ENCODE data around the gene UBA52. TPM values are rescaled to one million over a fixed set of nuclear protein-coding genes. Genes with fewer than 3 reads are reported as not detected.
A peak's percentile ranks its signal among the peaks of the same experiment; 100 is the strongest.

Gene UBA52
- total RNA-seq, 1 donor from 2014 or later: 586 TPM

DNA sequence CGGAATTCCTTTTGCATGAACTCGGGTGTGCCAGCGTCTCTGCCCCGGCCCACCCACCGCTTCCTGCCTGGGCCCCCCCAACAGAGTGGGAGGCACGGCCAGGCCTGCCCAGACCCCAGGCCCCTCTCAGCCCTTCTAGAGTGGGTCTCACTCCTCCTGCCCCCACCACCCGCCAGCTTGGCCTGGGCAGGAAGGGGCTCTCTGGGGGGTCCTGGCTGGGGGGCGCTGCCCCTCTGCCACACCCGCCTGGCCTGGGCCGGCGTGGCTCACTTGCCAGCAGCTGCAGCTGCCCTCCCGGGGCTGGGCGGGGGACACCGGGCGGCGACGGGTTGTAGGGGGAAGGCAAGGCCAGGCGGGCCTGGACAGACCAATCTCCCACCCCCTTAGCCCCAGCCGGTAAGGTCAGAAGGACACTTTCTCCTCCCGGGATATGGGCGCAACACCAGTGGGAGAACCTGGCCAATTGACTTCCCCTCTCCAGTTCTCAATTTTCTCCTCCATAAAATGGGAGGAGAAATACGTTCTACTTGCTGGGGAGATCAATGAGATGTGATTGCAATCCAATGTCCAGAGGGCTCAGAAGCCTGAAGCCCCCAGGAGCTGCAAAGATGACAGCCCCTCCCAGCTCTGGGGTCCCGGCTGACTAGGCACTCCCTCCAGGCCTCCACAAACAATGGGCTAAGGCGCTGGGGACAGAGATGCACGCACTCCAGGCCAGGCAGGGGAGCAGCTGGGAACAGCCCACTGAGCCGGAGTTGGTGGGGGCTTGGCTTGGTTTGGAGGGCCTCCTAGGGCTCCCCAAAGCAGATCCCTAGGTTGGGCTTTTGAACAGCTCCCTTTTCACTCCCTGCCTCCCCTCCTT is 32.5 kb downstream of the UBA52 start:
- peaks cover 16% of the 10 kb centered on the region for H3K27me3 ChIP-seq (ENCODE audit: control insufficient read depth, insufficient read depth, low read length)
- no peaks in the 10 kb centered on the region for H3K36me3 ChIP-seq (ENCODE audit: control insufficient read depth, insufficient read depth, low read length)
- DNase-seq (ENCODE audit: low read depth) (no peak), FAIRE-seq (no peak)
- TF ChIP-seq CTCF (IDR thresholded peaks at IDR 0.05; ENCODE audit: insufficient read depth, low read length, severe bottlenecking): no peak
- H3K4me3 ChIP-seq (ENCODE audit: low read depth, low read length): no peak overlapping the region

GRCh38 chr19:18604820-18605159 is 33.1 kb downstream of the UBA52 start:
- FAIRE-seq (no peak), DNase-seq (ENCODE audit: low read depth) (no peak)
- Histone ChIP-seq H3K36me3 (ENCODE audit: control insufficient read depth, insufficient read depth, low read length) (no peaks in the 10 kb centered on the region), H3K27me3 (ENCODE audit: control insufficient read depth, insufficient read depth, low read length) (peaks cover 19% of the 10 kb centered on the region), H3K4me3 (ENCODE audit: low read depth, low read length) (no peak overlapping the region)
- no peak for TF ChIP-seq CTCF (IDR thresholded peaks at IDR 0.05; ENCODE audit: insufficient read depth, low read length, severe bottlenecking)

- FAIRE-seq (no peak), DNase-seq (ENCODE audit: low read depth) (no peak)
- H3K27me3 ChIP-seq (ENCODE audit: control insufficient read depth, insufficient read depth, low read length): peaks cover 22% of the 10 kb centered on the region
- H3K4me3 ChIP-seq (ENCODE audit: low read depth, low read length): no peak overlapping the region
- no peaks in the 10 kb centered on the region for H3K36me3 ChIP-seq (ENCODE audit: control insufficient read depth, insufficient read depth, low read length)
- TF ChIP-seq CTCF (IDR thresholded peaks at IDR 0.05; ENCODE audit: insufficient read depth, low read length, severe bottlenecking): no peak
Measured at GRCh38 chr19:18605196-18605545, 33.5 kb downstream of the UBA52 start.

GRCh38 chr19:18605546-18606280 is 34.1 kb downstream of the UBA52 start:
- FAIRE-seq: no peak
- no peak for DNase-seq (ENCODE audit: low read depth)
- no peak for TF ChIP-seq CTCF (IDR thresholded peaks at IDR 0.05; ENCODE audit: insufficient read depth, low read length, severe bottlenecking)
- Histone ChIP-seq H3K4me3 (ENCODE audit: low read depth, low read length) (no peak overlapping the region), H3K36me3 (ENCODE audit: control insufficient read depth, insufficient read depth, low read length) (no peaks in the 10 kb centered on the region), H3K27me3 (ENCODE audit: control insufficient read depth, insufficient read depth, low read length) (peaks cover 26% of the 10 kb centered on the region)

DNA sequence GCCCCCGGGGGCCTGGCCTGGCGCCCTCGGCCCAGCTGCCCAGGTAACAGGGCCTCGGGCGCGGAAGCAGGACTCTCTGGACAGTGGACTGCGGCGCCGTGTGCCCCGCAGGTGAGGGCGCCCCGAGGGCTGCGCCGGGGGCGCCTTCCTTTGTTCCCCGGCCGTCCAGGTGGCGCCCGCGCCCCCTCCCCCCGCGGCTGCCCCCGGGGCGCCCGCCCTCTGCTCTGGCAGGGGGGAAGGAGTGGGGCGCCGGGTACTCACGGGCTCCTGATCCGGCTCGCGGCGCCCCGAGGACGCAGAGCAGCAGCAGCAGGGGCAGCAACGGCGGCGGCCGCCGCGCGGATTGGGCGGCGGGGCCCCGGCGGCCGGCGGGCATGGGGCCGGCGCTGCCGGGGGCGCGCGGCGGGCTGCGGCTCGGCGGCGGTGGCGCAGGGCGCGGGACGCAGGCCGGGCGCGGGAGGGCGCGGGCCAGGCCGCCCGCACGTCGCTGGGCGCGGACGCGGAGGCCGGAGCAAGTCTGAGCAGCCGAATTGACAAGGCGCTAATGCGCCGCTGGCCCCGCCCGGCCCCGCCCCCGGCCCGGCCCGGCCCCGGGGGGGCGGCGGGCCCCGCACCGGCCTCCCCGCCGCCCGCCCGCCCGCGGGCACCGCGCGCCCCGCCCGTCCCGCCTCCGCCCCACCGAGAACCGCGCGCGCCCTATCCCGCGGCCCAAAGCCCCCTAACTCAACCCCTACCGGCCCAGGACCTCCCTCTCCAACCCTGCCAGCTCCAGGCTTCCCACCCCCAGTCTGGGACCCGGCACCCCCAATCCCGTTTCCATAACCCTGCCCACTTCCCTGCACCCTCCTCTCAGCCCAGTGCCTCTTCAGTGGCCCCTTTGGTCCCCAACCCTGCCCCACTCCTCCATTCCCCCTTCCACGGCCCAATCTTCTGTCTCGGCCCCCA is 34.9 kb downstream of the UBA52 start, which contains the start of gene CRLF1:
Gene CRLF1 (minus strand): TSS at position 519 of the 945 bp plus-strand sequence. CDS start 143 bp downstream, at position 376.
- no peaks in the 10 kb centered on the region for H3K36me3 ChIP-seq (ENCODE audit: control insufficient read depth, insufficient read depth, low read length)
- DNase-seq (ENCODE audit: low read depth) (no peak), FAIRE-seq (no peak)
- H3K4me3 ChIP-seq (ENCODE audit: low read depth, low read length): peak within 1 kb of the TSS; percentile 16
- peaks cover 32% of the 10 kb centered on the region for H3K27me3 ChIP-seq (ENCODE audit: control insufficient read depth, insufficient read depth, low read length)
- no peak for TF ChIP-seq CTCF (IDR thresholded peaks at IDR 0.05; ENCODE audit: insufficient read depth, low read length, severe bottlenecking)

Data from bronchial epithelial cell (primary cell).